ENCODE measurements around the gene DCLRE1C. TPM values are rescaled to one million over a fixed set of nuclear protein-coding genes. Genes with fewer than 3 reads are reported as not detected.
A peak's percentile ranks its signal among the peaks of the same experiment; 100 is the strongest.
"Not testable (repeated sequence)": the region's sequence is repeated elsewhere in the genome, so short reads cannot be mapped to it uniquely, and the experiment has no call there.

The DCLRE1C gene
- total RNA-seq, 1 donor from 2014 or later, result 15.0 TPM

DNA sequence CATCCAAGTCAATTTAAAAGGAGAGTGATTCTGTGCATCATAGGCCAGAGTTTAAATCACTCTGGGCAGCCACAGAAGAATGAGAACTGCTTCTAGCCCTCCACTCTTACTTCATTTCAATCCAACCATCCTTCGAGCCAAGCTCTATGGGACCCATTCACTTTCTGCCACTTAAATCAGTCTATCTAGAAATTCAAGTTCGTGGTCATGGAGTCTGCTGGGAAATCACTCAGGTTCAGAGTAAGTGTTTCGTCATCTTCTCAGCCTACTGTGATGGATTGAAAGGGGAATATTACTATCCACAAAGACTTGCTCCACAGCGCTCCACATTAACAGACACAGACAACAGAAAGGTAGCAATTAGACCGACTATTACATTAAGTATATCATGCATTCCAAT lies 4.6 kb downstream of the DCLRE1C start:
- H3K4me3 Mint-ChIP-seq, result no peak overlapping the region
- H3K27me3 Mint-ChIP-seq, result no peaks in the 10 kb centered on the region
- H3K36me3 Mint-ChIP-seq, result peaks cover 3% of the 10 kb centered on the region
- TF ChIP-seq, protein P1, sequence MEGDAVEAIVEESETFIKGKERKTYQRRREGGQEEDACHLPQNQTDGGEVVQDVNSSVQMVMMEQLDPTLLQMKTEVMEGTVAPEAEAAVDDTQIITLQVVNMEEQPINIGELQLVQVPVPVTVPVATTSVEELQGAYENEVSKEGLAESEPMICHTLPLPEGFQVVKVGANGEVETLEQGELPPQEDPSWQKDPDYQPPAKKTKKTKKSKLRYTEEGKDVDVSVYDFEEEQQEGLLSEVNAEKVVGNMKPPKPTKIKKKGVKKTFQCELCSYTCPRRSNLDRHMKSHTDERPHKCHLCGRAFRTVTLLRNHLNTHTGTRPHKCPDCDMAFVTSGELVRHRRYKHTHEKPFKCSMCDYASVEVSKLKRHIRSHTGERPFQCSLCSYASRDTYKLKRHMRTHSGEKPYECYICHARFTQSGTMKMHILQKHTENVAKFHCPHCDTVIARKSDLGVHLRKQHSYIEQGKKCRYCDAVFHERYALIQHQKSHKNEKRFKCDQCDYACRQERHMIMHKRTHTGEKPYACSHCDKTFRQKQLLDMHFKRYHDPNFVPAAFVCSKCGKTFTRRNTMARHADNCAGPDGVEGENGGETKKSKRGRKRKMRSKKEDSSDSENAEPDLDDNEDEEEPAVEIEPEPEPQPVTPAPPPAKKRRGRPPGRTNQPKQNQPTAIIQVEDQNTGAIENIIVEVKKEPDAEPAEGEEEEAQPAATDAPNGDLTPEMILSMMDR (conservative IDR thresholded peaks at IDR 0.05), result no peak
- H3K27ac Mint-ChIP-seq, result peak overlapping the region; percentile 16
- no peaks in the 10 kb centered on the region for H3K9me3 Mint-ChIP-seq
- H3K4me1 Mint-ChIP-seq (ENCODE audit: unreplicated experiment), result peaks cover 14% of the 10 kb centered on the region
- DNase-seq (ENCODE audit: extremely low spot score, unreplicated experiment), result no peak

DNA sequence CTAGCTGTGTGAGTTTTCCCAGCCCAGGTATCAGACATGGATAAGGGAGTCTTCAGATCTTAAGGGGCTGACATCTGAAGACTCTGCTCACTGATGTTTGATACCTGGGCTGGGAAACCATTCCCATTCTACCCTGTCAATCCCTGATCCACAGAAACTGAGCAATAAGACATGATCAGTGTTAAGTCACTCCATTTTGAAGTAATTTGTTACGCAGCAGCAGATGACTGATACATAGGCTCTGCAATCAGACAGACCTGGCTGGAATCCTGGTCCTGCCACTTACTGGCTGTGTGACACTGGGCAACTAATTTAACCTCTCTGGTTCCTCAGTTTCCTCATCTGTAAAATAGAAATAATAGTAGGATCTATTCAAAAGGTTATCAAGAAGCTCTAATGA lies 6.6 kb downstream of the DCLRE1C start:
- Mint-ChIP-seq H3K27me3 (no peaks in the 10 kb centered on the region), H3K27ac (no peak overlapping the region), H3K9me3 (no peaks in the 10 kb centered on the region), H3K4me1 (ENCODE audit: unreplicated experiment) (peaks cover 8% of the 10 kb centered on the region), H3K4me3 (no peak overlapping the region), H3K36me3 (peaks cover 3% of the 10 kb centered on the region)
- TF ChIP-seq, protein P1 (conservative IDR thresholded peaks at IDR 0.05), result no peak
- no peak for DNase-seq (ENCODE audit: extremely low spot score, unreplicated experiment)

DNA sequence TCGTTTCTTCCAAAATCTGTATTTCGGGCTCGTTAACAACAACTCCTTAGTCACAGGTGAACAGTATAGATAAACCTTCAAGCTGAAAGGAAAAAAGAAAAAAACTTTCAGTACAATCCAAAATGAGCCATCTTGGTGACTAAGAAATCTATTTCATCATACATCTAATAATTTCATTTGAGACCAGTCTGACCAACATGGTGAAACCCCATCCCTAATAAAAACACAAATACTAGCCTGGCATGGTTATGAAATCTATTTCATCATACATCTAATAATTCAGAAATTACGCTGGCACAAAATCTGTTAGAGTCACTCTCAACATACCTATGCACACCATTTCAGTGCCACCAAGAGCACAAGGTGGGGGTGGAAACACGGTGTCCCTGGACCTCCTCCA lies 8.8 kb downstream of the DCLRE1C start:
- no peaks in the 10 kb centered on the region for H3K4me1 Mint-ChIP-seq (ENCODE audit: unreplicated experiment)
- H3K9me3 Mint-ChIP-seq, result no peaks in the 10 kb centered on the region
- H3K27me3 Mint-ChIP-seq, result no peaks in the 10 kb centered on the region
- no peak overlapping the region for H3K4me3 Mint-ChIP-seq
- H3K27ac Mint-ChIP-seq, result no peak overlapping the region
- TF ChIP-seq, protein P1 (conservative IDR thresholded peaks at IDR 0.05), result no peak
- DNase-seq (ENCODE audit: extremely low spot score, unreplicated experiment), result no peak
- H3K36me3 Mint-ChIP-seq, result no peaks in the 10 kb centered on the region

DNA sequence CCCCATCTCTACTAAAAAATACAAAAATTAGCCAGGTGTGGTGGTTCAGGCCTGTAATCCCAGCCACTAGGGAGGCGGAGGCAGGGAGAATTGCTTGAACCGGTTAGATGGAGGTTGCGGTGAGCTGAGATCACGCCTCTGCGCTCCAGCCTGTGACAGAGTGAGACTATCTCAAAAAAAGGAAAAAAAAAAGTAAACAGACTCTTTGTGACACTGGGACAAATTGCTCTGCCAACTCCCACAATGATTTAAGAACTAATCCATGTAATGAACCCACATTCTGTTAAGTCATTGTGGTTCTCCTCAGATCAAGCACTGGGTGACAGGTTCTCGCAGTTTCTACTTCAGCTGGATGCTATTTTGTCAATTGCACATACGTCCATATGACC lies 11.0 kb downstream of the DCLRE1C start:
- H3K27me3 Mint-ChIP-seq; H3K4me3 Mint-ChIP-seq; H3K36me3 Mint-ChIP-seq; DNase-seq (ENCODE audit: extremely low spot score, unreplicated experiment); H3K4me1 Mint-ChIP-seq (ENCODE audit: unreplicated experiment); H3K27ac Mint-ChIP-seq; H3K9me3 Mint-ChIP-seq: not testable (repeated sequence)

DNA sequence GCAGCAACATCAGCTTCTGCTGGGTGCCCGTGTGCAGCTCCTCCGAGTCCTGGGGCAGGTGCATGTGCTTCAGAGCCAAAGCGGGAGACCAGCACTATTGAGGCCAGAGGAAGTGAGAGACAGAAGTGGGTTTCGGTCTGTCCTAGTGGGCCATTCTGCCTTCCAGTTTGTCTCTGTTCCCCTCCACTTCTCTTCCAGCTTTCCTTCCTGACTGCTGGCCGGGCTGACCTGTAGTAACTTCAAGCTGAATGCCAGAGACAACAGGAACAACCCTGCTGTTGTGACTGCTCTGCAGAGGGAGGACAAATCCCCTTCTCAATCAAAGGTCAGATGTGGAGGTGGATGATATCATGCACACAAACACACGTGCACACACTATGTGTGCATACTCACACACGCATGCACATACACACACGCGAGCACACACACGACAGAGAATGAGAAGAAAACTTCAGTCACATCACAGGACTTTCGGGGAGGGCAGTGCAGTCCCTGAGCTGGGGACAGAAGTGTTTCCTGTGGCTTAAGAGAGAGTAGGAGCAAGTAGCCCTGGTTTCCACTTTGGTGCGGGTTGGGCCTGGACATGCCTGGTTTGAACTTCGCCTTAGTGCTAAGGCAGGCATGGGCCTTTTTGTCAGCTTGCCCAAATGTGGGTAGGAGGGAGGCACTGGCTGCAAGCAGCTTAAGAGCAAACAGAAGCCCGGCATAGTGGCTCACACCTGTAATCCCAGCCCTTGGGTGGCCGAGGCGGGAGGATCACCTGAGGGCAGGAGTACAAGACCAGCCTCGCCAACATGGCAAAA lies 11.5 kb downstream of the DCLRE1C start:
- not testable (repeated sequence) for H3K4me3 Mint-ChIP-seq; H3K4me1 Mint-ChIP-seq (ENCODE audit: unreplicated experiment); H3K9me3 Mint-ChIP-seq; DNase-seq (ENCODE audit: extremely low spot score, unreplicated experiment); H3K27me3 Mint-ChIP-seq; H3K27ac Mint-ChIP-seq; H3K36me3 Mint-ChIP-seq

DNA sequence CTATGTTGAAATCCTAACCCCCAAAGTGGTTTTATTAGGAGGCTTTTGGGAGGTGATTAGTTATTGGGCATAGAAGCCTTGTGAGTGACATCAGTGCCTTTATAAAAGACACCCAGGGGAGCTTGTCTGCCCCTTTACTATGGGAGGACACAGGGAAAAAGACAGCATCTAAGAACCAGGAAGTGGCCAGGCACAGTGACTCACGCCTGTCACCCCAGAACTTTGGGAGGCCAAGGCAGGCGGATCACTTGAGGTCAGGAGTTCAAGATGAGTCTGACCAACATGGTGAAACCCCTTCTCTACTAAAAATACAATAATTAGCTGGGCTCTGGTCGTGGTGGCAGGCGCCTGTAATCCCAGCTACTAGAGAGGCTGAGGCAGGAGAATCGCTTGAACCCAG lies 14.9 kb downstream of the DCLRE1C start:
- H3K9me3 Mint-ChIP-seq; H3K4me3 Mint-ChIP-seq; H3K36me3 Mint-ChIP-seq; H3K4me1 Mint-ChIP-seq (ENCODE audit: unreplicated experiment); H3K27me3 Mint-ChIP-seq; DNase-seq (ENCODE audit: extremely low spot score, unreplicated experiment); H3K27ac Mint-ChIP-seq: not testable (repeated sequence)

DNA sequence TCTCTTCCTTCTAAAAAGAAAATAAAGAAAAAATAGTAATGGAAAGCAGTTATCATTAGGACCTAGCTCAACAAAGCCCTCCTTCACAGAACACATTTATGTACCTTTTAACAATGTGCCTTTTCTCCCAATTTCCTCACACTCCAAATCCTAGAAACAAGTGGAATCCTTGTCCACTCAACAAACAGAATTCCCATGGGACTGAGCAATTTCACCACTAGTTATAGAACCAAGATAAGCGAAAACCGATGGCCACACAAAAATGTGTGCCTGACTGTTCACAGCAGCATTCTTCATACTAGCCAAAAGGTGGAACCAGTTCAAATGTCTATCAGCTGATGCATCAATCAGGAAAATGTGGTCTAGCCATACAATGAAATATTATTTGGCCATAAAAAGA lies 17.3 kb downstream of the DCLRE1C start:
- no peak overlapping the region for H3K27ac Mint-ChIP-seq
- no peaks in the 10 kb centered on the region for H3K4me1 Mint-ChIP-seq (ENCODE audit: unreplicated experiment)
- TF ChIP-seq, protein P1 (conservative IDR thresholded peaks at IDR 0.05), result no peak
- no peak overlapping the region for H3K4me3 Mint-ChIP-seq
- H3K9me3 Mint-ChIP-seq, result no peaks in the 10 kb centered on the region
- no peak for DNase-seq (ENCODE audit: extremely low spot score, unreplicated experiment)
- peaks cover 19% of the 10 kb centered on the region for H3K36me3 Mint-ChIP-seq
- no peaks in the 10 kb centered on the region for H3K27me3 Mint-ChIP-seq

All from type B pancreatic cell (in vitro differentiated cells).